Endothelial cell of umbilical vein (primary cell): ENCODE data around the gene CENPS.

Experiments
- EZH2 ChIP-seq: IDR thresholded peaks from 2 replicates; pipeline ENCODE4 v1.6.1; 2012; ENCODE audit warnings: borderline replicate concordance, low read depth, mild to moderate bottlenecking, moderate library complexity, low read length, inconsistent platforms; ENCODE audit not compliant: severe bottlenecking
- GATA2 ChIP-seq: IDR thresholded peaks from 2 replicates; pipeline ENCODE4 v1.7.0; 2011; ENCODE audit warnings: low read depth, mild to moderate bottlenecking, moderate library complexity, mixed read lengths, low read length; ENCODE audit not compliant: insufficient read length, insufficient read depth
- JUN ChIP-seq: IDR thresholded peaks from 2 replicates; pipeline ENCODE4 v1.6.1; 2011; ENCODE audit warnings: borderline replicate concordance, low read depth; ENCODE audit not compliant: insufficient read length, insufficient read depth
- MYC ChIP-seq: IDR thresholded peaks from one replicate; pipeline ENCODE4 v1.6.1; 2011; ENCODE audit warnings: mild to moderate bottlenecking, low read depth, low read length
- POLR2A ChIP-seq: IDR thresholded peaks from 2 replicates; pipeline ENCODE4 v1.6.1; 2012; ENCODE audit warnings: low read depth, mild to moderate bottlenecking, control low read depth, low read length
- POLR2AphosphoS5 ChIP-seq: IDR thresholded peaks from 2 replicates; pipeline ENCODE4 v1.6.1; 2012; ENCODE audit warnings: low read depth, mild to moderate bottlenecking, control low read depth, low read length, moderate library complexity; ENCODE audit not compliant: insufficient read depth
- TF ChIP-seq, protein P1 (sequence below), 2 donors: IDR thresholded peaks; 1 replicate in 1 of 2; 2 replicates in 1 of 2; pipeline ENCODE4 v1.5.1; 2011; ENCODE audit warnings: low read length in 2 of 2, mild to moderate bottlenecking in 2 of 2, moderate library complexity in 2 of 2, control low read depth in 1 of 2, inconsistent platforms in 1 of 2, low read depth in 1 of 2; ENCODE audit not compliant: insufficient read depth in 1 of 2; ENCODE audit errors: extremely low read depth in 1 of 2
- TF ChIP-seq, protein P2 (sequence below): IDR thresholded peaks from 2 replicates; pipeline ENCODE4 v1.6.1; 2011; ENCODE audit not compliant: insufficient read depth, insufficient read length

DNA sequence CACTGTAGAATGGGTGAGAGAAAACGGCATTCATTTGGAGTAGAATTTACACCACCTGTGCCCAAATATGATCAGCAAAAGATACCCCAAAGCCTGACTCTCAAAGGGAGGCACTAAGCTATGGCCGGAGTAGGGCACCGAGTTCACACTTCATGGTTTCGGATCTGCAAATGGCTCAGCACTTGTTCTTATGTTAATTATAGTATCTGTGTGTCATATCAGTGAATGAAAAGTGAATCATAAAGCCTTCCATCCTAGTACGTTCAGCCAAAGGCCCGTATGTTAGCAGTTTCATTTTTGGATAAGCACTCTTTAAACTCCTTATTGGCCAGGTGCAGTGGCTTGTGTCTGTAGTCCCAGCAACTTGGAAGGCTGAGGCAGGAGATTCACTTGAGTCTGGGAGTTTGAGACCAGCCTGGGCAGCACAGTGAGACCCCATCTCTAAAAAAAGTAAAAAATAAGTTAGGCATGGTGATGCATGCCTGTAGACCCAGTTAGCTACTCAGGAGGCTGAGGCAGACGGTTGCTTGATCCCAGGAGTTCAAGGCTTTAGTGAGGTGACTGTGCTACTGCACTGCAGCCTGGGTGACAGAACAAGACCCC lies 14.7 kb downstream of the CENPS start:
- TF ChIP-seq POLR2AphosphoS5 = no peak
- TF ChIP-seq, protein P1, sequence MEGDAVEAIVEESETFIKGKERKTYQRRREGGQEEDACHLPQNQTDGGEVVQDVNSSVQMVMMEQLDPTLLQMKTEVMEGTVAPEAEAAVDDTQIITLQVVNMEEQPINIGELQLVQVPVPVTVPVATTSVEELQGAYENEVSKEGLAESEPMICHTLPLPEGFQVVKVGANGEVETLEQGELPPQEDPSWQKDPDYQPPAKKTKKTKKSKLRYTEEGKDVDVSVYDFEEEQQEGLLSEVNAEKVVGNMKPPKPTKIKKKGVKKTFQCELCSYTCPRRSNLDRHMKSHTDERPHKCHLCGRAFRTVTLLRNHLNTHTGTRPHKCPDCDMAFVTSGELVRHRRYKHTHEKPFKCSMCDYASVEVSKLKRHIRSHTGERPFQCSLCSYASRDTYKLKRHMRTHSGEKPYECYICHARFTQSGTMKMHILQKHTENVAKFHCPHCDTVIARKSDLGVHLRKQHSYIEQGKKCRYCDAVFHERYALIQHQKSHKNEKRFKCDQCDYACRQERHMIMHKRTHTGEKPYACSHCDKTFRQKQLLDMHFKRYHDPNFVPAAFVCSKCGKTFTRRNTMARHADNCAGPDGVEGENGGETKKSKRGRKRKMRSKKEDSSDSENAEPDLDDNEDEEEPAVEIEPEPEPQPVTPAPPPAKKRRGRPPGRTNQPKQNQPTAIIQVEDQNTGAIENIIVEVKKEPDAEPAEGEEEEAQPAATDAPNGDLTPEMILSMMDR (IDR thresholded peaks at IDR 0.05; ENCODE audit: extremely low read depth in 1 of 2, insufficient read depth in 1 of 2, low read depth in 1 of 2, low read length in 2 of 2) = no peak
- TF ChIP-seq EZH2 = no peak
- TF ChIP-seq POLR2A = no peak
- no peak for TF ChIP-seq GATA2
- TF ChIP-seq, protein P2, sequence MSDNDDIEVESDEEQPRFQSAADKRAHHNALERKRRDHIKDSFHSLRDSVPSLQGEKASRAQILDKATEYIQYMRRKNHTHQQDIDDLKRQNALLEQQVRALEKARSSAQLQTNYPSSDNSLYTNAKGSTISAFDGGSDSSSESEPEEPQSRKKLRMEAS = no peak
- no peak for TF ChIP-seq JUN
- TF ChIP-seq MYC = no peak
